GM18526 (cell line): Measurements from ENCODE around the gene TRMT44.

ENCODE experiments used
- POLR2A ChIP-seq: IDR thresholded peaks from 3 replicates; pipeline ENCODE4 v1.6.1; 2011; ENCODE audit not compliant: insufficient read length; ENCODE audit errors: extremely low read depth

Gene TRMT44

GRCh38 chr4:8516996-8517550, 76.5 kb downstream of the TRMT44 start:
- no peak for TF ChIP-seq POLR2A

GRCh38 chr4:8517946-8518345, 77.4 kb downstream of the TRMT44 start:
- TF ChIP-seq POLR2A = no peak

DNA sequence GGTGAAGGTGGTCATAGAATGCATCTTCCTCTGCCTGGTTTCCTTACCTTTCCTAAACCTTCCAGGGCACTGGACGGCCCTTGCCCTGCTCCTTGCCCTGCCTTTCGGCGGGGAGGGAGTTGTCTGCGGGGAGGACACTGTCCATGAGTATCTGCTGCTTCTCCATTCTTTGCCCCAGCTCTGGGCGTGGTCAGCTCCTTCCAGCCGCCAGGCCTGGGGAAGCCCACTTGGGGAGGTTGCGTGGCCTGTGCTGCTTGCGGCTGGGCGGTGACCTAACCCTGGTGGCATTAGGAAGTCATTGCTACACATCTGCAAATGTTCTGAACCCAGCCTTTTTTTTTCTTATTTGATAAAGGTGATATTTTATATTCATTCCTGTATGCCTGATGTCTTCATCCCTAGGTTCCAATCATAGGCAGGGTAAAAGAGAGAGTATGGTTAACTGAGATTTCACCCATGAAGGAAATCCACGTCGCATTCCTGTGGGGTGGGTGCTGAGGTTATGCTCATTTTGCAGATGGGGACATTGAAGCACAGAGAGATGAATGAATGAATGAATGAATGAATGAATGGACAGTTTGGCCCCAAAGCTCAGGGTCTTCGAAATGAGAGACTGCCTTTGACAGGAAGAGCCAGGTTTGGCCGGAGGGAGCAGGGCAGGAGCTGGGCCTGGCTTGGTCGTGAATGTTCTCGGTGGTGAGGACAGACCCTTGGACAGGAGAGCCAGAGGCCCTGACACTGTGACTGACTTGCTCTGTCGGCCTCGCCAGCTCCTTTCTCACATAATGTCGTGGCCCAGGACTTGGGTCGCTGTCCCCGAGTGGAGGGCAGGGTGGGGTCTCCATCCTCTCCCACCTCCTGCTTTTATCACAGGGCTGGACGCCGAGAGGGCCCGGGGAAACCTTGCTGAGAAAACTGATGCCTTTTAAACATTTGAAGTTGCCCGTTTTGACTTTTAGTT, 81.9 kb downstream of the TRMT44 start:
- TF ChIP-seq POLR2A = no peak

DNA sequence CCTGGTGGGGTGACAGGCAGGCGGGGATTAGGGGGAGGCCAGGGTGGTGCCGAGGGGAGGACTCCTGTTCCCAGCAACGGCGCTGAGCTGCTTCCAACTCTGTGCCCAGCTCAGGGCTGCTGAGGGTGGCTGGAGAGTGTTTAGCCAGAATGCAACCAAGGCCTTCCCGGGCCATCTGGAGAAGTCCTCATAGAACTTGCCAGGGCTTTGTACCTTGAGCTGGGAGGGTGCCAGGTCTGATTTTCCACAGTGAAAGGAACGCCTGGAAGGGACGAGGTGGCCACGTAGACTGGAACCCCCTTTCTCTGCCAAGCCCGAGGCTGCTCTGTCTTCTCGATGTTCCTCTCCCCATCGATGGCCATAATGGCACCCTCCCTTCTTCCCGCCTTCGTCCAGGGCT, 82.6 kb downstream of the TRMT44 start:
- TF ChIP-seq POLR2A = no peak

DNA sequence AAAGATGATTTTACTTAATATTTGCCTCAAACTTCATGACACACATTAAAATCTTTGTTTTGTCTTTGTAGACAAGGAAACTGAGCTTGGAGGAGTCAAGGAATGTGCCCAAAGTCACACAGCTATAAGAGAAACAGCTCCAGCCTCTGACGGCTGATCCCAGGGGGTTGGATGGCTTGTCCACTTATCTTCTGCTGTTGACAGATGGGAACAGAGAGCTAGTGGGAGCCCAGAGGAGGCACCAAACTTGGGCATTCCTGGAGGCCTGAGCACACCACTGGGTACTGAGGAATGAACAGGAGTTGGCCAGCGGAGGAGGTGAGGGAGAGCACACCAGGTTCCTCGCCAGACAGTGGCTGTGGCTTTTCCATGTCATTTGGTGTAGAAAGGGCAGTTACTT, 83.2 kb downstream of the TRMT44 start:
- TF ChIP-seq POLR2A = no peak

DNA sequence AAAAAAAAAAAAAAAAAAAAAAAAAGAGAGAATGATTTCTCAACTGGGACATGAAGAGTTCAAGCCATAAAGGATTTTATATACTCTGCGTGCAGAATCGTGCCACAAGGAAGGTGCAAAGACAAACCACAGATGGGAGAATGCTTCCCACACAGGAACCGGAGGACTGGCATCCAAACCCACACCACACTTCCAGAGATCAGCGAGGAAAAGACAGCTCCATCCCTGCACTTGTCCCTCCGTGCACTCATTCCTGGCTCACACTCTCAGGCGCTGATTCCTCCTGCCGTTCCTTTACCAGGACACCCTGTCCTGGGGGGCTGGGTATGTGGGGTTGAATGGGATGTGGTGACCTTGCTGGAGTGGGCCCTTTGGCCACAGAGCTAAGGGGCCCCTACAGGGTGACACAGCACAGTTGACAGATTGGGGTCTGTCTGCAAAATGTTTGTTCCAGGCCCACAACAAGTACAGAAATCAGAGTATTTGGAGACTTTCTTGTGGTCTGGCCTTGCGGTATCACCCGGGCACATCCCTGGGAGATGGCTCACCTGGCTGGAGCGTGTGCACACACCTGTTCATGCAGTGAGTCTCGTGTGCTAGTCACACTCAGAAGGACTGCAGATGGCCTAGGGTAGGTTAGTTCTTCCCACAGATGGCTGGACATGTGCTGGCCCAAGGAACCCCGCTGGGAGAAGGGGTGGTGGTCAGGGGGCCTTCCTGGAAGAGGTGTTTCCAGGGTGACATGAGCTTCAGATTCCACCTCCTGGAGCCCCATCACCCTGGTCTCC, 84.2 kb downstream of the TRMT44 start:
- TF ChIP-seq POLR2A = no peak

DNA sequence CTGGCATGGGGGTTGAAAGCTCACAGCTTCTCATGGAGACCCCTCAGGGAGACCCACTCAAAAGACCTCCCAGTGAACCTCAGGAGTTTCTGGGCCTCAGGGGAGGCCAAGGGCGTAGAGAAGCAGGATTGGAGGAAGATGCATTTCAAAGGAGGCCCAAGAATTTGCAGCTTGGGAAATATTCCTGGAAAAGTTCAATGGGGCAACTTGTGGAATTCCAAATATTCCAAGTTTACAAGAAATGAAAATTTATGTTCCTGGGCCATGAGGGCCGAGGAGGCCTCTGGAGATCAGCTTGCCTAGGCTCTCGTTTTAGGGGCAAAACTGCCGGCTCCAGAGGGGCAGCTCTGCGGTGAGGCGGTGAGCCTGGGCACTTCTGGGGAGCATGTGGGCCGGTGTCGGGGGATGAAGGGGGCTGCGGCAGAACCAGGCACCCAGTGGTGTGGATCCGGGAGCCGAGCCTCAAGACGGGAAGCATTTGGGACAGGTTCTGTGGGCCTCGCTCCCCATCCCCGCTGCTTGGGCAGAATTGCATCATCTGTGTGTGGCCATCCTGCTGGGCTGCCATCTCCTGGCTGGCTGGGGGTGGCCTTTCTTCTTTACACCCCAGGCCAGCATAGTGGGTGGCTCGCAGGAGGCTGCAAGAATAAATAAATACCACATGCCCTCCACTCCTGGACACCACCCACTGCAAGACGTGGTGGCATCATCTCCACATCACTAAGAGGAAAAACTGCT, 85.0 kb downstream of the TRMT44 start:
- no peak for TF ChIP-seq POLR2A
